Subcutaneous adipose tissue (tissue), 4 donors: ENCODE measurements around the gene ARIH1. TPM values are rescaled to one million over a fixed set of nuclear protein-coding genes. Genes with fewer than 3 reads are reported as not detected.

ENCODE experiments used
- total RNA-seq, 4 donors: library from RNA; depleted of rRNA; stranded (reverse); fragments of >200 nt; gene quantifications; one replicate each; pipeline ENCODE4 v1.1.0, GENCODE V29; 2016
- TF ChIP-seq, protein P1 (sequence below): fragments of 450-650 bp; IDR thresholded peaks from one replicate; pipeline ENCODE4 v1.5.1; 2016; ENCODE audit warnings: low read depth, mild to moderate bottlenecking, control low read depth, antibody characterized with exemption, moderate library complexity

The ARIH1 gene
- total RNA-seq, 4 donors from 2014 or later: 44.5 to 91.0 (median 56.5) TPM

DNA sequence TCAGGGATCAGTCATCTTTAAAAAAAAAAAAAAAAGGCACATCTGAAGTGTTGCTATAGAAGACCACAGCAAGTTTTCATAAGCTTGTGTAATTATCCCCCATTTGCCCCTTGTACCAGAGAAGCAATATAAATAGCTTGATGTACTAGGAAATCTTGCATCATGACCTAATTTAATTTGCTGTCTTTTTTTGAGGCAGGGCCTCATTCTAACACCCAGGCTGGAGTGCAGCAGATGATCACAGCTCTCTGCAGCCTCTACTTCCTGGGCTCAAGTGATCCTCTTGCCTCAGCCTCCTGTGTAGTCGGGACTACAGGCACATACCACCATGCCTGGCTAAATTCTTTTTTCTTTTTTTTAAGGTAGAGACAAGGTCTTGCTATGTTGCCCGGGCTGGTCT is 88.7 kb downstream of the ARIH1 start:
- TF ChIP-seq, protein P1, sequence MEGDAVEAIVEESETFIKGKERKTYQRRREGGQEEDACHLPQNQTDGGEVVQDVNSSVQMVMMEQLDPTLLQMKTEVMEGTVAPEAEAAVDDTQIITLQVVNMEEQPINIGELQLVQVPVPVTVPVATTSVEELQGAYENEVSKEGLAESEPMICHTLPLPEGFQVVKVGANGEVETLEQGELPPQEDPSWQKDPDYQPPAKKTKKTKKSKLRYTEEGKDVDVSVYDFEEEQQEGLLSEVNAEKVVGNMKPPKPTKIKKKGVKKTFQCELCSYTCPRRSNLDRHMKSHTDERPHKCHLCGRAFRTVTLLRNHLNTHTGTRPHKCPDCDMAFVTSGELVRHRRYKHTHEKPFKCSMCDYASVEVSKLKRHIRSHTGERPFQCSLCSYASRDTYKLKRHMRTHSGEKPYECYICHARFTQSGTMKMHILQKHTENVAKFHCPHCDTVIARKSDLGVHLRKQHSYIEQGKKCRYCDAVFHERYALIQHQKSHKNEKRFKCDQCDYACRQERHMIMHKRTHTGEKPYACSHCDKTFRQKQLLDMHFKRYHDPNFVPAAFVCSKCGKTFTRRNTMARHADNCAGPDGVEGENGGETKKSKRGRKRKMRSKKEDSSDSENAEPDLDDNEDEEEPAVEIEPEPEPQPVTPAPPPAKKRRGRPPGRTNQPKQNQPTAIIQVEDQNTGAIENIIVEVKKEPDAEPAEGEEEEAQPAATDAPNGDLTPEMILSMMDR: no peak

DNA sequence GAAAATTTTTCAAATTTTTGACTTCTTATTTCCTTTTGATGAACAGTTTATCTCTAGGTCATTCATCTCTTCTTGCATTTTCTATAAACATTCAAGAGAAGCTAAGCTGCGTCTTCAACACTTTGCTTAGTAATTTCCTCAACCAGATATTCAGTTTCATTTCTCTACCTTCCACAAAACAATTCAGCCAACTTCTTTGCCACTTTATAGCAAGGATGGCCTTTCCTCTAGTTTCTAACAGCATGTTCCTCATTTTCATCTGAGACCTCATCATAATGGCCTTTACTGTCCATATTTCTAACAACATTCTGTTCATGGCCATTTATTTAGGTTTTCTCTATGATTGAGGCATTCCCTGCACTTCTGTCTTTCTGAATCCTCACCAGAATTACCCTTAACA is 90.0 kb downstream of the ARIH1 start:
- TF ChIP-seq, protein P1: no peak

DNA sequence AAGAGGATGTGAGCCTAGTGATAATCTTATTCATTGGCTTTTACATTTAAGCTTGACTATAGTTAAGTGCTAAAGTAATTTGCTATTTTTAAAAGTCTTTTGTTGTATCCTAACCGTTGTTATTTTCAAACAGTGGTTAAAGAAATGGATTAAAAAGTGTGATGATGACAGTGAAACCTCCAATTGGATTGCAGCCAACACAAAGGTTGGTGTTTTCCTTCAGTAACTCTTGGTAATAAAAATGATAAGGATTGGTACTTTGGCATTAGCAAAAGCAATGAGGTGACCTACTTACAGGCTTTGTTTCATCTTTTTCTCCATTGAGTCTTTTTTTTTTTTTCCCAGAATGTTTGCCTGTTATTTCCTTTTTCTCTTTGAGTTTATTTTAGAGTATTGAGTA is 92.8 kb downstream of the ARIH1 start:
- TF ChIP-seq, protein P1: no peak

DNA sequence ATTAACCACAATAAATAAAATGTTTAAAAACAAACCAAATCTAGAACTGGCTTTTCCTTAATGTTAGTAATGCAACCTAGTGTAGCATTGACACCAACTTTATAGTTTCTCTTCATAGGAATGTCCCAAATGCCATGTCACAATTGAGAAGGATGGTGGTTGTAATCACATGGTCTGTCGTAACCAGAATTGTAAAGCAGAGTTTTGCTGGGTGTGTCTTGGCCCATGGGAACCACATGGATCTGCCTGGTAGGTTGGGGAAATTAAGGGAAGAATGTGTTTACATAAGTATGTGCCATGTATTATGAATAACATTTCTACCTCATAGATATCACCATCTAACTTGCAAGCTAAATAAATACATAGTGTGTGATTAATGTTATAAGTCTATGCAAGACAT is 95.9 kb downstream of the ARIH1 start:
- TF ChIP-seq, protein P1: no peak

DNA sequence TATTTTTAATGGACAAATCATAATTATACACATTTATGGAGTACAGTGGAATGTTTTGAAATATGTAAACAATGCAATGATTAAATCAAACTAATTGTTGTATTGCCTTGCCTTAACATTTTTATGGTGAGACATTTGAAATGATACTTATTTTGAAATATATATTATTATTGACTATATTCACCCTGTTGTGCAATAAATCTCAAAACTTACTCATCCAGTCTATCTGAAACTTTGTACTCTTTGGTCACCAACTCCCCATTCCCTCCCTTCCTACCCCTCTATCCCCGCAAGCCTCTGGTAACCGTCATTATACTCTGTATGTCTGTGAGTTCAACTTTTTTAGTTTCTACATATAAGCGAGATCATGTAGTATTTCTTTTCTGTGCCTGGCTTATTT is 105.7 kb downstream of the ARIH1 start:
- TF ChIP-seq, protein P1: no peak

DNA sequence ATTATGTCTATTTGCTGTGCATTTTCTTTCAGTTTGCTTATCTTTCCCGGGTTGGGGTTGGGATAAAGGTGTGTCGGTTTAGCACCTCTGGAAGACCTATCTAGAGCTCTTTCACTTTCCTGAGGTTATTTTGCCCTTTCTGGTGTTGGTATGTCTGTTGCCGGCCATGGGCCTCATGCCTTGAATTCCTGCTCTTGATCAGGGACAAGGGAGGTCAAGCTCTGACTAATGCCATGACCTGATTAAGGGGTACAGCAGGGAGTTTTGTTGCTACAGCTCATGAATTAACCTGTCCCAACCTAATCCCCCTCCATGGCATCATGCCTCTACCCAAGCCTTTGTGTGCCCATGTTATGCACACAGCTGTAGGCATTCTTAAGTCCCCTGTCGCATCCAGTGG is 109.9 kb downstream of the ARIH1 start:
- TF ChIP-seq, protein P1: no peak

DNA sequence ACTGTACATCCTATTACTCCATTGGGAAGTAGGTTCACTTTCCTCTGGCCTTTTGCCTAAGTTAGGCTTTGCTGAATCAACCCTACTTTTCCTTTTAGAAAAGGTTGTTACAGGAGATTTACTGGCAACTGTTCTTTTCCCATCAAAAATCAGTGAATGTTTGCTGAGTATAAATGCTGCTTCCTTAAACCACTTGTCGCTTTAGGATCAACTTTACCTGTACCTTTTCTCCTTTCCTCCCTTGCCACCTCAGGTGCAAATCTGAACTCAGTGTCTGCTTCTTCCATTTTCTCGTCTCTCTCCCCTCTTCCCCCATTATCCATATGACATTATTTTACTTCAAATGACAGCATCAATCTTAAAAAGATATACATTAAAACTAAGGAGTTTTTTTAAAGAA is 110.9 kb downstream of the ARIH1 start:
- TF ChIP-seq, protein P1: no peak
